Measurements from ENCODE around the gene TUBB2B.

DNA sequence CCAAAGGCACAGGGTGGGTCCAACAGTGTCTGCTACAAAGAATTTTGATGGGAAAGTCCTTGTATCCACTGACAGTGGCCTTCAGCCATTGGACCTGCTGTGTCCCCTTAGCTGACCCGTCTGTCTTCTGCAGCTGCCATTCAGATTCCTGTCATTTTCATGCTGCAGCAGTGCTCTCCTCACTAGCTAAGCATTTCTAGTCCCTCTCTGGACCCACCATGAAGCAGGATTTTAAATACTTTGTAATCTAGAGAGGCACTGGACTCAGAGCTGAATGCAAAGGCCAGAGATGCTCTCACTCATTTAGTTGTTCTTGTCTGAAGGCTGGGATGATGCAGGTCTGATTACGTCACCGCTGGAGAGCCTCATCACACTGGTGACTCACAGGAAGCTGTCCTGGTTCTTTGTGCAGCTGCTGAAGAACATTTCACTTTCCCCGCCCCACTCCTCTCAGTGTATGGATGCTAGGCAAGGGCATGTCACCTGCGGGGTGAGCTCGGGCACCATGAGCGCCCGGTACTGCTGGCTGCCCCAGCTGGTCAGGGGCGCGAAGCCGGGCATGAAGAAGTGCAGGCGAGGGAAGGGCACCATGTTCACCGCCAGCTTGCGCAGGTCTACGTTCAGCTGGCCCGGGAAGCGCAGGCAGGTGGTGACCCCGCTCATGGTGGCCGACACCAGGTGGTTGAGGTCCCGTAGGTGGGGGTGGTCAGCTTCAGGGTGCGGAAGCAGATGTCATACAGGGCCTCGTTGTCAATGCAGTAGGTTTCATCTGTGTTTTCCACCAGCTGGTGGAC is 50.7 kb downstream of the TUBB2B start:
- TF ChIP-seq, protein P1, sequence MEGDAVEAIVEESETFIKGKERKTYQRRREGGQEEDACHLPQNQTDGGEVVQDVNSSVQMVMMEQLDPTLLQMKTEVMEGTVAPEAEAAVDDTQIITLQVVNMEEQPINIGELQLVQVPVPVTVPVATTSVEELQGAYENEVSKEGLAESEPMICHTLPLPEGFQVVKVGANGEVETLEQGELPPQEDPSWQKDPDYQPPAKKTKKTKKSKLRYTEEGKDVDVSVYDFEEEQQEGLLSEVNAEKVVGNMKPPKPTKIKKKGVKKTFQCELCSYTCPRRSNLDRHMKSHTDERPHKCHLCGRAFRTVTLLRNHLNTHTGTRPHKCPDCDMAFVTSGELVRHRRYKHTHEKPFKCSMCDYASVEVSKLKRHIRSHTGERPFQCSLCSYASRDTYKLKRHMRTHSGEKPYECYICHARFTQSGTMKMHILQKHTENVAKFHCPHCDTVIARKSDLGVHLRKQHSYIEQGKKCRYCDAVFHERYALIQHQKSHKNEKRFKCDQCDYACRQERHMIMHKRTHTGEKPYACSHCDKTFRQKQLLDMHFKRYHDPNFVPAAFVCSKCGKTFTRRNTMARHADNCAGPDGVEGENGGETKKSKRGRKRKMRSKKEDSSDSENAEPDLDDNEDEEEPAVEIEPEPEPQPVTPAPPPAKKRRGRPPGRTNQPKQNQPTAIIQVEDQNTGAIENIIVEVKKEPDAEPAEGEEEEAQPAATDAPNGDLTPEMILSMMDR (IDR thresholded peaks at IDR 0.05): no peak
- no peak for TF ChIP-seq POLR2A (IDR thresholded peaks at IDR 0.05)
